GM21576 (cell line): Measurements from ENCODE around the gene ATG2B.

Experiments used
- ATAC-seq: cut with Tn5 transposase; IDR thresholded peaks from one replicate; pipeline ENCODE4 v1.9.1; 2021; ENCODE audit warnings: mild to moderate bottlenecking, moderate library complexity; ENCODE audit not compliant: unreplicated experiment

ATG2B gene

GRCh38 chr14:96229315-96229714 is 133.8 kb downstream of the ATG2B start:
- no peak for ATAC-seq
